ENCODE measurements around the gene NRP1.

Gene NRP1

GRCh38 chr10:33295851-33296250 is 38.6 kb downstream of the NRP1 start:
- WGBS (ENCODE audit: insufficient coverage), result 30% methylated on average over 1 of the region's 2 CpGs

DNA sequence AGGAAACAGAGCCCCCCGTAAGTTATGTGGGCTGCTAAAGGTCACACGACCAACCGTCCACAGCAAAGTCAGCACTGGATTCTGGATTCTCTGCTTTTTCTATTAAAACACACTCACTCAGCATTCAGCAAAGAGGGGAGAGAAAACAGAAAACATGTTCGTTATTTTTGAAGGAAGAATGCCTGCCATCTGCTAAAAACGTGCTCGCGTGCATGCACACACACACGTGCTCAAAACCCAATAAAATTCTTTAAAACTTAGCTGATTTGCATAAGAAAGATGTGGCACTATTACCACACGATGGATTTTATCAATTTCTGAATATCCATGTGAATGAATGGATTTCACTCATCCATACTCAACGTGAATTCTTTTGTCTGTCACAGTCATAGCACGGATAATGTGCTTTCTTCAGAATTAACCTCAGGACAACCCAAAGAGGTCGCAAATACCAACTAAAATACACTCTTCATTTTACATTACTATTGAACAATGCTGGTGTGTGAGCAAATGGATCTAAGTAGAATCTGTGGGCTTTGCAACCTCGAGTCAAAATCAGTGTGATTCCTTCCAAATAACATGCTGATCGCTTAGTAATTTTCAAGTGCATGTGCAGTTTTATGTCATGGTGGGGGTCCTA is 40.8 kb downstream of the NRP1 start:
- ChIA-PET POLR2A (no interaction called here), CTCF (no interaction called here)
- H3K27ac ChIP-seq (ENCODE audit: insufficient read depth in 1 of 2, low read depth in 1 of 2, low read length in 2 of 2, poor library complexity in 1 of 2, severe bottlenecking in 2 of 2), result no peak overlapping the region
- no peak overlapping the region for H3K4me3 ChIP-seq (ENCODE audit: control insufficient read depth in 1 of 7, extremely low read depth in 1 of 7, insufficient read depth in 4 of 7, low read depth in 2 of 7, low read length in 6 of 7)
- H3K9me3 ChIP-seq (ENCODE audit: control extremely low read depth in 1 of 5, control insufficient read depth in 4 of 5, insufficient read depth in 2 of 5, low read depth in 1 of 5, low read length in 4 of 5), result no peaks in the 10 kb centered on the region
- WGBS (ENCODE audit: insufficient coverage), result 98% methylated on average over 12 of the region's 14 CpGs
- H3K36me3 ChIP-seq (ENCODE audit: control insufficient read depth in 4 of 4, insufficient read depth in 4 of 4, low read length in 3 of 4), result no peaks in the 10 kb centered on the region
- H3K4me1 ChIP-seq (ENCODE audit: control extremely low read depth in 1 of 4, control insufficient read depth in 4 of 4, insufficient read depth in 4 of 4, low read length in 3 of 4), result peaks cover 0 to 5% (median 2%) of the 10 kb centered on the region in 4 experiments
- no peak for DNase-seq
- H3K27me3 ChIP-seq (replicated peaks in 2 of 5; ENCODE audit: control insufficient read depth in 4 of 5, insufficient read depth in 5 of 5, low read length in 4 of 5), result peaks cover 0 to 6% (median 0%) of the 10 kb centered on the region in 5 experiments

More at GRCh38 chr10:33295851-33296250, 38.6 kb downstream of the NRP1 start:
- H3K36me3 ChIP-seq (ENCODE audit: control insufficient read depth in 4 of 4, insufficient read depth in 4 of 4, low read length in 3 of 4), result no peaks in the 10 kb centered on the region
- no peaks in the 10 kb centered on the region for H3K27me3 ChIP-seq (replicated peaks in 2 of 5; ENCODE audit: control insufficient read depth in 4 of 5, insufficient read depth in 5 of 5, low read length in 4 of 5)
- ChIA-PET CTCF (interaction anchor here (1.4 to 1.5 kb wide), 2 partner anchors 9 to 12 kb away, joined by 3 read pairs; no protein-coding TSS in a partner anchor), POLR2A (no interaction called here)
- no peak overlapping the region for H3K4me3 ChIP-seq (ENCODE audit: control insufficient read depth in 1 of 7, extremely low read depth in 1 of 7, insufficient read depth in 4 of 7, low read depth in 2 of 7, low read length in 6 of 7)
- H3K4me1 ChIP-seq (ENCODE audit: control extremely low read depth in 1 of 4, control insufficient read depth in 4 of 4, insufficient read depth in 4 of 4, low read length in 3 of 4), result peaks cover 0 to under 1% (median 0%) of the 10 kb centered on the region in 4 experiments
- no peaks in the 10 kb centered on the region for H3K9me3 ChIP-seq (ENCODE audit: control extremely low read depth in 1 of 5, control insufficient read depth in 4 of 5, insufficient read depth in 2 of 5, low read depth in 1 of 5, low read length in 4 of 5)
- no peak for DNase-seq
- H3K27ac ChIP-seq (ENCODE audit: insufficient read depth in 1 of 2, low read depth in 1 of 2, low read length in 2 of 2, poor library complexity in 1 of 2, severe bottlenecking in 2 of 2), result no peak overlapping the region

GRCh38 chr10:33293076-33293475 is 41.4 kb downstream of the NRP1 start:
- no peak for DNase-seq
- H3K9me3 ChIP-seq (ENCODE audit: control extremely low read depth in 1 of 5, control insufficient read depth in 4 of 5, insufficient read depth in 2 of 5, low read depth in 1 of 5, low read length in 4 of 5), result no peaks in the 10 kb centered on the region
- ChIA-PET CTCF (no interaction called here), POLR2A (no interaction called here)
- no peaks in the 10 kb centered on the region for H3K36me3 ChIP-seq (ENCODE audit: control insufficient read depth in 4 of 4, insufficient read depth in 4 of 4, low read length in 3 of 4)
- H3K27ac ChIP-seq (ENCODE audit: insufficient read depth in 1 of 2, low read depth in 1 of 2, low read length in 2 of 2, poor library complexity in 1 of 2, severe bottlenecking in 2 of 2), result no peak overlapping the region
- peaks cover 0 to 7% (median 0%) of the 10 kb centered on the region in 5 experiments for H3K27me3 ChIP-seq (replicated peaks in 2 of 5; ENCODE audit: control insufficient read depth in 4 of 5, insufficient read depth in 5 of 5, low read length in 4 of 5)
- no peak overlapping the region for H3K4me3 ChIP-seq (ENCODE audit: control insufficient read depth in 1 of 7, extremely low read depth in 1 of 7, insufficient read depth in 4 of 7, low read depth in 2 of 7, low read length in 6 of 7)
- peaks cover 0 to 5% (median 2%) of the 10 kb centered on the region in 4 experiments for H3K4me1 ChIP-seq (ENCODE audit: control extremely low read depth in 1 of 4, control insufficient read depth in 4 of 4, insufficient read depth in 4 of 4, low read length in 3 of 4)
- 82% methylated on average over 2 of the region's 3 CpGs for WGBS (ENCODE audit: insufficient coverage)

GRCh38 chr10:33291053-33291592 is 43.3 kb downstream of the NRP1 start:
- CTCF ChIA-PET, result no interaction called here
- Histone ChIP-seq H3K4me3 (ENCODE audit: control insufficient read depth in 1 of 7, extremely low read depth in 1 of 7, insufficient read depth in 4 of 7, low read depth in 2 of 7, low read length in 6 of 7) (no peak overlapping the region), H3K27me3 (replicated peaks in 2 of 5; ENCODE audit: control insufficient read depth in 4 of 5, insufficient read depth in 5 of 5, low read length in 4 of 5) (peaks cover 0 to 17% (median 4%) of the 10 kb centered on the region in 5 experiments), H3K4me1 (ENCODE audit: control extremely low read depth in 1 of 4, control insufficient read depth in 4 of 4, insufficient read depth in 4 of 4, low read length in 3 of 4) (peaks cover 0 to 5% (median 2%) of the 10 kb centered on the region in 4 experiments), H3K9me3 (ENCODE audit: control extremely low read depth in 1 of 5, control insufficient read depth in 4 of 5, insufficient read depth in 2 of 5, low read depth in 1 of 5, low read length in 4 of 5) (no peaks in the 10 kb centered on the region), H3K36me3 (ENCODE audit: control insufficient read depth in 4 of 4, insufficient read depth in 4 of 4, low read length in 3 of 4) (no peaks in the 10 kb centered on the region), H3K27ac (ENCODE audit: insufficient read depth in 1 of 2, low read depth in 1 of 2, low read length in 2 of 2, poor library complexity in 1 of 2, severe bottlenecking in 2 of 2) (no peak overlapping the region)
- 100% methylated on average over 1 of the region's 5 CpGs for WGBS (ENCODE audit: insufficient coverage)
- POLR2A ChIA-PET, result no interaction called here
- DNase-seq, result no peak

- Histone ChIP-seq H3K27ac (ENCODE audit: insufficient read depth in 1 of 2, low read depth in 1 of 2, low read length in 2 of 2, poor library complexity in 1 of 2, severe bottlenecking in 2 of 2) (no peak overlapping the region), H3K4me3 (ENCODE audit: control insufficient read depth in 1 of 7, extremely low read depth in 1 of 7, insufficient read depth in 4 of 7, low read depth in 2 of 7, low read length in 6 of 7) (no peak overlapping the region), H3K4me1 (ENCODE audit: control extremely low read depth in 1 of 4, control insufficient read depth in 4 of 4, insufficient read depth in 4 of 4, low read length in 3 of 4) (peaks cover 0 to 5% (median 2%) of the 10 kb centered on the region in 4 experiments), H3K9me3 (ENCODE audit: control extremely low read depth in 1 of 5, control insufficient read depth in 4 of 5, insufficient read depth in 2 of 5, low read depth in 1 of 5, low read length in 4 of 5) (no peaks in the 10 kb centered on the region), H3K27me3 (replicated peaks in 2 of 5; ENCODE audit: control insufficient read depth in 4 of 5, insufficient read depth in 5 of 5, low read length in 4 of 5) (peaks cover 0 to 20% (median 4%) of the 10 kb centered on the region in 5 experiments), H3K36me3 (ENCODE audit: control insufficient read depth in 4 of 4, insufficient read depth in 4 of 4, low read length in 3 of 4) (no peaks in the 10 kb centered on the region)
- ChIA-PET POLR2A (interaction anchor here (0.9 kb wide), 1 partner anchor 41 kb away, joined by 8 read pairs; no protein-coding TSS in a partner anchor), CTCF (interaction anchor here (0.6 to 1.1 kb wide), 2 partner anchors 23 to 35 kb away, joined by 3 to 4 read pairs; no protein-coding TSS in a partner anchor)
- DNase-seq, result peak in 2 of 3 donors; percentile 8 to 13
- WGBS (ENCODE audit: insufficient coverage), result 46% methylated on average over 10 of the region's 13 CpGs
Observed at GRCh38 chr10:33290321-33291052, 44.0 kb downstream of the NRP1 start.

DNA sequence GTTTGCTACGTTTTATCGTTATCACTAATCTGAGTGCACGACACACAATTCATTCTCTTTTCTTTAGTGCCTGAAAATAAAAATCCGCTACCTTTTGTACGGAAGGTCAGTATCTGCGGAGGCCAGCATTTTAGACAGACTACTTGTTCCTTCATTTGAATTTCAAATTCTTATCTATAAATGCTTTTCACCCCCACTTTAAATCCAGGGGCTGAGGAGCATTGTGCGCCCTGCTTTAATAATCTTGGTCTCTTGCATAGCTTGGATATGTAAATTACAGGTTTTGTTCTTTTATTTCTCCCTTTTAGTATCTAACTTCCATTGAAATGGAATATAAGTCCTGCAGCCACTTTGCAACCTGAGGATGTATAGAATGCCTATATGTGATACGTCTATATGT is 44.7 kb downstream of the NRP1 start:
- ChIA-PET POLR2A (interaction anchor here (0.9 kb wide), 1 partner anchor 40 kb away, joined by 8 read pairs; no protein-coding TSS in a partner anchor), CTCF (interaction anchor here (0.6 to 1.1 kb wide), 2 partner anchors 24 to 36 kb away, joined by 3 to 4 read pairs; no protein-coding TSS in a partner anchor)
- Histone ChIP-seq H3K9me3 (ENCODE audit: control extremely low read depth in 1 of 5, control insufficient read depth in 4 of 5, insufficient read depth in 2 of 5, low read depth in 1 of 5, low read length in 4 of 5) (no peaks in the 10 kb centered on the region), H3K27ac (ENCODE audit: insufficient read depth in 1 of 2, low read depth in 1 of 2, low read length in 2 of 2, poor library complexity in 1 of 2, severe bottlenecking in 2 of 2) (no peak overlapping the region), H3K4me3 (ENCODE audit: control insufficient read depth in 1 of 7, extremely low read depth in 1 of 7, insufficient read depth in 4 of 7, low read depth in 2 of 7, low read length in 6 of 7) (no peak overlapping the region), H3K27me3 (replicated peaks in 2 of 5; ENCODE audit: control insufficient read depth in 4 of 5, insufficient read depth in 5 of 5, low read length in 4 of 5) (peaks cover 0 to 21% (median 4%) of the 10 kb centered on the region in 5 experiments), H3K4me1 (ENCODE audit: control extremely low read depth in 1 of 4, control insufficient read depth in 4 of 4, insufficient read depth in 4 of 4, low read length in 3 of 4) (peaks cover 0 to 5% (median 2%) of the 10 kb centered on the region in 4 experiments), H3K36me3 (ENCODE audit: control insufficient read depth in 4 of 4, insufficient read depth in 4 of 4, low read length in 3 of 4) (no peaks in the 10 kb centered on the region)
- DNase-seq, result no peak
- 96% methylated on average over 3 of the region's 8 CpGs for WGBS (ENCODE audit: insufficient coverage)

Data from common myeloid progenitor, CD34-positive (primary cell).